Body of pancreas (tissue), 4 donors: ENCODE measurements around the gene DTX1.

Experiments
- CTCF ChIP-seq, 7 experiments: fragments of 450-650 bp in 4 of 7; fragments of 200-600 bp in 3 of 7; sonication (generic) in 3 of 7; IDR thresholded peaks; one replicate each; pipeline ENCODE4 v1.5.1; 2016 to 2019; ENCODE audit warnings: antibody characterized with exemption in 7 of 7
- POLR2A ChIP-seq, 3 donors: fragments of 450-650 bp; IDR thresholded peaks; one replicate each; pipeline ENCODE4 v1.6.1; 2016; ENCODE audit warnings: antibody characterized with exemption in 3 of 3, mild to moderate bottlenecking in 2 of 3

GRCh38 chr12:113064395-113065125, 8.0 kb downstream of the DTX1 start:
- no peak for TF ChIP-seq CTCF (IDR thresholded peaks at IDR 0.05)
- no peak for TF ChIP-seq POLR2A (IDR thresholded peaks at IDR 0.05)
